Erythroblast (primary cell): ENCODE results near the gene ANKRD60.
A peak's percentile ranks its signal among the peaks of the same experiment; 100 is the strongest.

Source experiments
- DNase-seq, 2 experiments: peaks; one replicate each; lab custom pipeline; 2025; lab: John Stamatoyannopoulos, UW
- GATA1 ChIP-seq: IDR thresholded peaks from 2 replicates; pipeline ENCODE4 v1.6.1; 2011; ENCODE audit warnings: low read depth, mild to moderate bottlenecking, control low read depth, low read length, moderate library complexity
- POLR2A ChIP-seq: IDR thresholded peaks from 2 replicates; pipeline ENCODE4 v1.6.1; 2011; ENCODE audit warnings: mild to moderate bottlenecking, low read length

ANKRD60 gene

GRCh38 chr20:58256842-58257241, 28.4 kb upstream of the ANKRD60 start:
- peak in 1 of 2 experiments; percentile 10 for DNase-seq
- no peak for TF ChIP-seq POLR2A
- no peak for TF ChIP-seq GATA1

GRCh38 chr20:58256307-58256706, 27.9 kb upstream of the ANKRD60 start:
- TF ChIP-seq GATA1: no peak
- no peak for DNase-seq

- TF ChIP-seq GATA1: no peak
- TF ChIP-seq POLR2A: no peak
- no peak for DNase-seq
These were observed 26.4 kb upstream of the ANKRD60 start for GRCh38 chr20:58254890-58255289.

GRCh38 chr20:58251979-58252591, 23.6 kb upstream of the ANKRD60 start:
- TF ChIP-seq GATA1 (no peak), POLR2A (no peak)
- DNase-seq: peak in 1 of 2 experiments; percentile 65

GRCh38 chr20:58251348-58251978, 23.0 kb upstream of the ANKRD60 start:
- no peak for DNase-seq
- TF ChIP-seq GATA1: no peak
- no peak for TF ChIP-seq POLR2A

GRCh38 chr20:58246346-58246745, 17.9 kb upstream of the ANKRD60 start:
- TF ChIP-seq GATA1 (no peak), POLR2A (no peak)
- DNase-seq: peak in 1 of 2 experiments; percentile 10

GRCh38 chr20:58245931-58246330, 17.5 kb upstream of the ANKRD60 start:
- TF ChIP-seq GATA1 (no peak), POLR2A (no peak)
- DNase-seq: no peak

- TF ChIP-seq POLR2A (no peak), GATA1 (no peak)
- DNase-seq: no peak
These were observed 16.9 kb upstream of the ANKRD60 start for GRCh38 chr20:58245181-58245891.

GRCh38 chr20:58244517-58245030, 16.1 kb upstream of the ANKRD60 start:
- no peak for DNase-seq
- TF ChIP-seq POLR2A (no peak), GATA1 (no peak)

- TF ChIP-seq POLR2A (no peak), GATA1 (no peak)
- no peak for DNase-seq
These were observed 15.4 kb upstream of the ANKRD60 start for GRCh38 chr20:58243653-58244410.

GRCh38 chr20:58242824-58243223, 14.4 kb upstream of the ANKRD60 start:
- no peak for DNase-seq
- no peak for TF ChIP-seq GATA1
- TF ChIP-seq POLR2A: no peak

- TF ChIP-seq GATA1 (no peak), POLR2A (no peak)
These were observed 13.5 kb upstream of the ANKRD60 start for GRCh38 chr20:58241766-58242465.

GRCh38 chr20:58240471-58240870, 12.0 kb upstream of the ANKRD60 start:
- DNase-seq: no peak
- TF ChIP-seq POLR2A (no peak), GATA1 (no peak)

More at GRCh38 chr20:58241766-58242465, 13.5 kb upstream of the ANKRD60 start:
- DNase-seq: no peak
